Vagina (tissue), 2 donors: ENCODE measurements around the gene RAMP1.

ENCODE experiments used
- POLR2A ChIP-seq, 2 donors: fragments of 450-650 bp; IDR thresholded peaks; one replicate each; pipeline ENCODE4 v1.6.1; 2017; ENCODE audit warnings: antibody characterized with exemption in 2 of 2, mild to moderate bottlenecking in 2 of 2, moderate library complexity in 2 of 2
- POLR2AphosphoS5 ChIP-seq, 2 donors: sonication (generic); formaldehyde crosslinking; IDR thresholded peaks; one replicate each; pipeline ENCODE4 v1.9.0; 2017; ENCODE audit warnings: antibody characterized with exemption in 2 of 2, mild to moderate bottlenecking in 2 of 2, low read depth in 1 of 2; ENCODE audit not compliant: insufficient read depth in 1 of 2
- TF ChIP-seq, protein P1 (sequence below), 3 experiments: fragments of 450-650 bp in 2 of 3; fragments of 200-600 bp in 1 of 3; sonication (generic) in 1 of 3; IDR thresholded peaks; one replicate each; pipeline ENCODE4 v1.5.1; 2017 to 2019; ENCODE audit warnings: antibody characterized with exemption in 3 of 3, mild to moderate bottlenecking in 2 of 3, moderate library complexity in 2 of 3

DNA sequence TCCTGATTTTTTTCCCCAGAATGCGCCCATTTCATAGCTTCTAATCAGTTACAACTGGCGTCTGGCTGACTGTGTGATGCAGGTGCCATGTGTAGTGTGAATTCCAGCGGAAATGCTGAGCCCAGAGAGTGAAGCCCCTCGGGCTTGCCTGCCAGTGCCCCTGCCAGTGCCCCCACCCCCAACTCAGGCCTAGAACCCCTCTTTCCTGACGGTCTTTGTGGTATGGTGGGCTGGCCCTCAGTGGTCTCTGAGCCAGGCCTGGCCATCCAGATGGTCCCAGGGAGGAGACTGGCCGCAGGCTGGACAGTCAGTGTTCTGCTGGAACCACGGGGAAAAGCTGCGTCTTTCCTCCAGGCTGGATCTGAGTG is 3.1 kb downstream of the RAMP1 start:
- TF ChIP-seq POLR2A (IDR thresholded peaks at IDR 0.05) (no peak), POLR2AphosphoS5 (IDR thresholded peaks at IDR 0.05; ENCODE audit: insufficient read depth in 1 of 2, low read depth in 1 of 2) (no peak)
- TF ChIP-seq, protein P1, sequence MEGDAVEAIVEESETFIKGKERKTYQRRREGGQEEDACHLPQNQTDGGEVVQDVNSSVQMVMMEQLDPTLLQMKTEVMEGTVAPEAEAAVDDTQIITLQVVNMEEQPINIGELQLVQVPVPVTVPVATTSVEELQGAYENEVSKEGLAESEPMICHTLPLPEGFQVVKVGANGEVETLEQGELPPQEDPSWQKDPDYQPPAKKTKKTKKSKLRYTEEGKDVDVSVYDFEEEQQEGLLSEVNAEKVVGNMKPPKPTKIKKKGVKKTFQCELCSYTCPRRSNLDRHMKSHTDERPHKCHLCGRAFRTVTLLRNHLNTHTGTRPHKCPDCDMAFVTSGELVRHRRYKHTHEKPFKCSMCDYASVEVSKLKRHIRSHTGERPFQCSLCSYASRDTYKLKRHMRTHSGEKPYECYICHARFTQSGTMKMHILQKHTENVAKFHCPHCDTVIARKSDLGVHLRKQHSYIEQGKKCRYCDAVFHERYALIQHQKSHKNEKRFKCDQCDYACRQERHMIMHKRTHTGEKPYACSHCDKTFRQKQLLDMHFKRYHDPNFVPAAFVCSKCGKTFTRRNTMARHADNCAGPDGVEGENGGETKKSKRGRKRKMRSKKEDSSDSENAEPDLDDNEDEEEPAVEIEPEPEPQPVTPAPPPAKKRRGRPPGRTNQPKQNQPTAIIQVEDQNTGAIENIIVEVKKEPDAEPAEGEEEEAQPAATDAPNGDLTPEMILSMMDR (IDR thresholded peaks at IDR 0.05), result no peak
